Fibroblast of skin of back (primary cell): ENCODE measurements around the gene MYO5B.
"Not testable (repeated sequence)": the region's sequence is repeated elsewhere in the genome, so short reads cannot be mapped to it uniquely, and the experiment has no call there.

ENCODE experiments used
- DNase-seq: peaks from one replicate; pipeline ENCODE4 v3.0.0-alpha.2; 2013

MYO5B gene

DNA sequence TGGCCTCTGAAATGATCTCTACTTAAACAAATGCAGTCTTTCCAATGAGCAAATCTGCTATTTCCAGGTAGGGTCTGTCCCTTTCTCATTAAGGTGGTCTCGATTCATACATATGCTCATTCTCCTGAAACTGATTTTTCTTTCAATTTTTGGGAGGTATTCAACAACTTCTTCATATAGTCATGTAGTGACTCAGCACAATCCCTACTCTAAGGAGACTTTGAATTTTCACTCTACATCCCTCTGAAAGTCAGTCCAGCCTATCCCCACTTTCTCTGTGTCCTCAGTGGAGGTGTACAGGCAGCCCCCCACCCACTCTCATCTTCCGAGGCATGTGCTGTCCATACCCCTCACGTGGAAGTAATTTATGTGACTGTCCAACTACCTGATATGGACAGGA is 281.7 kb downstream of the MYO5B start:
- no peak for DNase-seq

DNA sequence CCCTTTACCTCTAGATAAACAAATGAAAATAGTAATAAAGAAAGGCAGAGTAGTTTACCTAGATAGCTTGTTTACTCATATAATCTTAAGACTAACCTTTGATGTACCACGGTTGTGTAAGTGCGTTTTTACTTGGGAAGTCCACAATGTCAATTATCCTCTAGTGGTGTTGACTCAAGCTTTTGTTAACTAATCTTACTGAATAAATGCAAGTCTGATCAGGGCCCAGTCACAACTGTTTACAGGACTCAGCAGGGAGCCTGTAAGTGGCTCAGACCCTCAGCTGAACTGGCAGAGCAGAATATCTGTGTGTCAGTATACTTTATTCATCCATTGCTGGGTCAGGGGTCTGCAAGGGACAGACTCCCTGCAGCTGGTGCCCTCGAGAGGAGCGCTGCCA is 283.5 kb downstream of the MYO5B start:
- DNase-seq = no peak

DNA sequence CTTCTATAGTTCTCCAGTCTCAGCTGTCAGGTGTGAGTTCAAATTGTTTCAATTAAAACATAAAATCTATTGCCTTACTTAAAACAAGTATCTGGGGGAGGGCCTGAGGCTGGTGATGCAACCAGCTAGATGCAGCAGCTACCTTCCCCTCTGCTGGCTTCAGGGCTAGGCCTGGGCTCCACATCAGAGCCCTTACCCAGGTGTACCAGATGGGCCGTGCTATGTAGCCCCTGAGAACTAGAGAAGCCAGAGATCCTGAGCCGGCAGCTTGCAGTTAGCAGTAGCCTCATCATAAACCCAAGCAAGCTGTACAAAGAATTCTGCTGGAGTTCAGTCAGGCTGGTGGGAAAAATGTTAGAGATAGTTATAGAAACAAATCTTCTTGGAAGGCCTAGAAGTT is 284.0 kb downstream of the MYO5B start:
- DNase-seq = no peak

DNA sequence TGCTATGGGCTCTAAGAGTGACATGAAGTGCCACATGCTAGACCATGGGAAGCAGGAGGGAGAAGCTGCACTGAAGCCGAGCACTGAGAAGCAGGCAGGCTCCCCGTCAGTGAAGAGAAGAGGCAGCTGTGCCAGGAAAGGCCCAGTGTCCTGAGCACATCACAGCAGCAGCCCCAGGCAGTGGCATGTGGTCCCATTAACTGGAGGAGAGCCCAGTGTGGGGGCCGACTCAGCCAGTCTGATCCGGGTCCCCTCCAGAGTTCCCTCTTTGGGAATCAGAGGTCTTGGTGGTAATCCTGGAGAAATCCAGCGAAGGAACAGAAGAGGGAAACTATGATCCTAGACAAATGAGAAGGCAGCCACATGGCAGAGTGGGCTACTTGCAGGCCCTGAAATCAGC is 284.9 kb downstream of the MYO5B start:
- DNase-seq = no peak

DNA sequence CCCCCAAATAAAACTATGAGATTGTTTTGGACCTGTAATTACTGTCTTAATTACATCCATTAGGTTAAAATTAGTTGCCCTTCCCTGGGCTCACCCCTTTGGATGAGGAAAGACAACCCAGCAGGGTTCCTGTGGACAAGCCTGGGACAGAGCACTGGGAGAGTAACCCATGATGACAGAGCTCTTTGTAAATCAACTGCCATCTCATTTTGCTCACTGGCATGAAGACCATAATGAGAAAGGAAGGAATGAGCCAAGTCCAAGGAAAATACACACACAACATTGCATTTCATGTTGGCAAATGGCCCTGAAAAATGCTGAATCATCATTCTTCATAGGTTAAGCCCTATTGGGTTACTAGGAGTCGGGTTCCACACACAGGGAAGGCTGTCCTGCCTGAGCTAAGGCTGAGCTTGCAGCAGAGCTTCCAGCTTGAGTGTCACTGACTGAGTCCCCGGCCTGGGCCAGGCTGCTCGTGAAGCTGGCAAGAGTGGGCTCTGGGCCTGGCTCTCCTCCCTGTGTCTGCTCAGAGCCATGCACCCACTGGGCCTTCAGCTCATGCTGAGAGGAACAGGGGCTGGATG is 287.5 kb downstream of the MYO5B start:
- no peak for DNase-seq

DNA sequence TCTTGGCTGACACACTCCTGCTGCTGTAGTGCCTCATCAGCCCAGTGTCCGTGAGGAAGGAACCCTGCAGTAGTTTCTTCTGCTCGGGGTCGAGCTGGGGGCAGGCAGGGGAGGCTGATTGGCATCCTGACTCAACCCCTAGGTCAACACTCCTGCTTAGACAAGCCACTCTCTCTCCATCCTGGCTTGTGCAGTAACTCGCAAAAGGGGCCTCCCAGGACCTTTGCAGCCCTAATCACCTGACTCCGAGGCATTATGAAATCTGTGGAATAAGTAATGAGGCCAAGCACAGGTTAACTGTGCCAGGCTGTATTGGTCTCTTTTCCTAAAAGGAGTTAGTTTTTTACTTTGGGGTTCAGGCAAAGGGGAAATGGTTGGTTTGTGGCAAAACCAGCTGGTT is 289.2 kb downstream of the MYO5B start:
- DNase-seq = no peak

DNA sequence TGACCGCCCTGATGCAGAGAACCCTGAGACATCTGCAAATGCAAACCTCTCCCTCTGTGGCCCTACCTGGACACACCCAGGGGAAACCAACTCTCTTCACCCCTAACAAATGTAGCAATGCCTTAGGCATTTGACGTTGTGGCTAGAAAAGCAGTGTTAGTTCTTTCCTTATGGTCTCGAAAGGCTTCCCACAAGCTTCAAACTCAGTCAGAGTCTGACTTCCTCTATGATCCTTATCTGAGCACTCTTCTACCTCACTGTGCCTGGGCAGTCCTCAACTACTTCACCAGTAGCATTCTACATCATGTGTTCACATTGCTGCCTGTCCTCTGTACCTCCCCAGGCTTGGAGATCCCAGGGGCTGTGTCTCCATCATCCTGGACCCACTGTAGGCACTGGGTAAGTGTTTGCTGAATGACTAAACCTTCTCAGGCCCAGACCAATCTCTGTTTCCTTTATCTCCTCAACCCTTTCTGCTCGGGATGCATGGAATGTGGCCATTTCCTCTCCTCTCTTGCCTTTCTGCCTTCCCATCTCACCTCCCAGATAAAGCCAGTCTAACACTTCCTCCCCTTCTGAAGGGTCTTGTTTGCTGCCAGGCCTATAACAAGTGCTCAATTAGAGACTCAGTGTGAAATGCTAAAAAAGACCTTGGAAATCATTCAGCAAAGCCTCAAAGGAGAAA is 289.9 kb downstream of the MYO5B start:
- no peak for DNase-seq

DNA sequence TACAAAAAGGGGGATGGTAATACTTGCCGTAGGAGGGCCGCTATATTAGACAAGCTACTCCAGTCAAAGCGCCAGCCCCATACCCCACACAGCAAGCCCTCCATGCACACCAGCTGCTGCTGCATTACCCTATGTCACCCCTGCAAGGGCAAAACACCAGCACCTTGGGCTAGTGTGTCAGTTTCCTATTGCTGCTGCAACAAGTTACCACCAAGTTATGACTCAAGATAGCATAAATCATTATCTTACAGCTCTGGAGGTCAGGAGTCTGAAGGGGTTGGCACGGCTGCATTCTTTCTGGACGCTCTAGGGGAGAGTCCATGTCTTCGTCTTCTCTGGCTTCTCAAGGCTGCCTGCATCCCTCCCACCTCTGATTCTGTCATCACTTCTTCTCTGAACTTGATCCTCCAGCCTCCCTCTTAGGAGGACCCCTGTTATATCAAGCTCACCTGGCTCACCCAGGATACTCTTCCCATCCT is 293.0 kb downstream of the MYO5B start:
- DNase-seq = no peak

DNA sequence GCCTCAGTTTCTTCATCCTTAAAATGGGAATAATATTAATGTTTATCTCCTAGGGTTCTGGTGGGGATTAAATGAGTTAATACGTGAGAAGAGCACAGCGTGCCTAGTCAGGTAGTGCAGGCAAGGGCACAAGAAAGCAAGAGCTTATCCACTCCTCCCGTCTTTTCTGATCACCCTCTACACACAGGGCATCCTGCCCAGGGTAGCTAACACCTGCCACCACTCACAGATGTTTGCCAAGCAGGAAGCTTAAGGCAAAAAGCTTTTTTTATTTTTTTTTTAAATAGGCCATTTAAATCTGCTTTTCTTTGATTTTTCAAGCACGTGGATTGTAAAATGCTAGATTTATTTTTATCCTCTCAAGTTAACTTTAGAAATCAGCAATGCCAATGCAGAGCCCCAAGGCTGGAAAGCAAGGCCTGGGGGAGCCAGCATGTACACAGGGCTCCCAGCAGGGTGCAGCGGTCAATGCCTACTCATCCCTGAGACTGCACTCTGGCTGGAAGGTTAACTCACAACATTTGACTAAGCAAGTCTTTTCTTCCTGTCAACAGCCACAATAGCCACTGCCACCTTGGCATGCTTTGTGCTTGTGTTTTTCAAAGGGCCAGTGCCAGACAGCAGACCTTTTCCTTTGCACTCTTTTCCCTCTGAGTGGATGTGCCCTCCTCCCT is 295.2 kb downstream of the MYO5B start:
- no peak for DNase-seq

DNA sequence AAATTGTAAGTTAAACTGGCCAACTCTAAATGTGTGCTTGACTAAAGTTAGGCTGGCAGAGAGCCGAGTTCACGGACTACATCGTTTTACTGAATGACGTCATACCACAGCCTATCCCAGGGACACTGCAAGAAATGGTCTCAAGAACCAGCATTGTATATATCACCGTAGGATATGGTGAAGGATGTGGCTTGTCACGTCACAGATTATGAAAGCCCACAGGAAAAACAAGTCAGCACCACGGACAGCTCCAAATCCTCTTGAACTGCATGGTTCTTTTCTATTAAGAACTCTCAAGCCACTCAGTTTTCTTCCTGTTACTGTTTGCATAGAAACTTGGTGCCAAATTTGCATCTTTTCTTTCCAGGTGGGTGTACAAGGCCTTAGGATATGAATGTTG is 296.5 kb downstream of the MYO5B start:
- peak; percentile 72 for DNase-seq

DNA sequence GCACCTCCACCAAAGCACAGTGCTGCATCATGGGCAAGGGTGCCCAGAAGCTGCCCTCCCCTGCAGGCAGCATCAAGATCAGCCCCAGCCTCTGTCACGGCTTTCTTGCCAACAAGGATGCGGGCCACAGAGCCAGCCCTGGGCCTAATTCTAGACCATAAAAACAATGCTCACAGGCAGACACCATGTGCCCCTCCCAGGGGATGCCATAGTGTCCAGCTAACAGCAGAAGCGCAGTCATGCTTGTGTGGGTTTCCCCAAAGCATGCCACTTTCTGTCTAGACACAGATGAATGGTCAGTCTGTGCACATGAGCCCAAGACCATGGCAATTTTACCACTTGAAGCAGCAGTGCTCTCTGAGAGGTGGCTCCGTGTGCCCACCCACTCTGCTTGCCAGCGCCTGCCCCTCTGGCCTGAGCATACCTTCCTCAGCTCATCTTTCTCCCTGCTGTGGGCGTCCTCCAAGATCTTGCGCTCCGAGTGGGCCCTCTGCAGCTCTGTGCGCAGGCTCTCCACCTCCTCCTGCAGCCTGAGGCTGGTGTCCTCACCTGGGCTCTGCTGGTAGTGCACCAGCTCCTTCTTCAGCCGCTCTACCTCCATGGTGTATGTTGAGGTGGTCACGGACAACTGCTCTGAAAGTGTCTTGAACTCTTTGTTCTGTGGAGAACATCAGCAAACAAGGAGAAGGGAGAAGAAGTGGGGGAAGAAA is 300.3 kb downstream of the MYO5B start:
- DNase-seq = no peak

DNA sequence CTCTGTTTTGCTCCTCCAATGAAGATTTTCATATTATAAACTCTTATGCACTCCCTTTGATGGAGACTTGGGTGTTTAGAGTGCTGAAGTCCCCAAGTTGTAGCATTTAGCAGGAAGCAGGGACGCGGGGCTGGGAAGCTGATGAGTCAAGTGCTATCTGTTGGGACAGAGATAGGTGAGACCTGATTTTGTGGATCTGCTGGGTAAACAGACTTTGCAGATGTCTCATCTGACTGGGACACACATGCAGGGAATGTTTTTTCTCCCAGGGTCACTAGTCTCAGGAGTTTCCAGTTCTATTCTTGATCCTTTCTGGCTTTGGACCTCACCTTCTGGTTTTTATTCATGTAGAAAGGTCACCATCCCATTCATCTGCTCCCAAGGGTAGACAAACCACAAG is 301.9 kb downstream of the MYO5B start:
- no peak for DNase-seq

DNA sequence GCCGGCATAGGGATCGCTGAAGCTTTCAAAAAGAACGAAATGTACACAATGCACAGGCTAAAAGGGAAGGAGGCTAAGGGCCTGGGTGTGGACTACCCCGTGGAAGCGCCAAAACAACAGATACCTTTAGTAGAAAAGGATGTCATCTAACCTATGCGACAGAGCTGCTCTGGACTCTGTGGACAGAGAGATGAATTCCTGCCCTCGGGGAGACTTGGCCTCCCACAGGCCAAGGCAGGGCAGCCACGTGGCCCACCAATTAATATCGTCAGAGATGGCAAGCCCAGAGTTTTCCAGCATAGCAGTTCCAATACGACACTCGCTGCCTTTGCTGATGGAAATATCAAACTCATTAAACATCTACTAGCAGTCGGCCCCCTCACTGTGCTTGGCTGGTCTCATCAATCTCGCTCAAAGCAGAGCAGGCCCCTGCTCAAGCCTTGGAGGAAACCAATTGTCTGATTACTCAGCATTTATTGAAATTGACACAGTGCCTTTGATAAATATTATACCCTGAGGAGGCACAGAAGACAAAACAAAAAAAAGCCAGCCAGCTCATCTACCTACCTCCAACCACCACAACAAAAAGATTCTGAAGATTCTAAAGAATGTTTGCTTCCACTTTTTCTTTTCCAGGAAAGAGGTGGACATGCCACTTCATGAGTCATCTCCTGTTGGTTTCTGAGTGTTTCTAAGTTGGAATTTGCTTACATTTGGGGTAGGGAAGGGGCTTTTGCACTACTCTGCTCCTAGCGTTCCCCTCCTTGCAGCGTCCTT is 302.6 kb downstream of the MYO5B start:
- peak; percentile 23 for DNase-seq

DNA sequence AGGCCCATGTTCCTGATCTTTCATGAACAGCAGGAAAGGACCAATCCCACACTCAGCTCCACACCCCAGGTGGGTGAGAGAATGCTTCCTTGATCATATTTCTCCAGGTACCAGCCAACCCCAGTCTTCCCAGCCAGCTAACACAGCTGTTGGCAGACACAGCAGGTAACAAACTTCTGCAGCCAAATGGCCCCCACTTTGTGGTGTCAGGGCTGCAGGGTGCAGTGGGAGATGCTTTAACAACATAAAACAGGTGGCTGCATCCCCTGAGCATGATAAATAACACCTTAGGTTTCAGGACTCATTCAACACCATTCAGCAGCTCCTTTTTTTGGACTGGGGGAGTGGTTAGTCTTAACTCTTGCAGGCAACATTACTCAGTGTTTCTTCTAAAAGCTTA is 304.9 kb downstream of the MYO5B start:
- DNase-seq = no peak

DNA sequence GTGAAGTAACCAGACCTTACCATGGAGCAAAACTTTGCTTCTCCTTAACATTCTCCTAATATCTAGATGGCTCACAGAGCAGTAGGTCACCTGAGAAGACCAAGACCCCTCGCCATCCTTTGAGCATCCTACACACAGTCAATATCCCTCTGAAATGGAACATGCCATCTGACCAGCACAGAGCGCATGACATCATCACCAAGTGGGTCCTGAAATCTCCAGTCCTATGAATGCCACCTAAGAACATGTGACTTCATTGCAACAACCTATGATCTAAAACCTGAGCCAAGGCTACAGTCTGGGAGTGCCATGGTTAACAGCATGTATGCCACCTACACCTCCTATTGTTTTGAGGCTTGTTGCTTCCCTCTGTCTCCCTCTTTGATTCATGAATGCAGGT is 305.4 kb downstream of the MYO5B start:
- DNase-seq = not testable (repeated sequence)

DNA sequence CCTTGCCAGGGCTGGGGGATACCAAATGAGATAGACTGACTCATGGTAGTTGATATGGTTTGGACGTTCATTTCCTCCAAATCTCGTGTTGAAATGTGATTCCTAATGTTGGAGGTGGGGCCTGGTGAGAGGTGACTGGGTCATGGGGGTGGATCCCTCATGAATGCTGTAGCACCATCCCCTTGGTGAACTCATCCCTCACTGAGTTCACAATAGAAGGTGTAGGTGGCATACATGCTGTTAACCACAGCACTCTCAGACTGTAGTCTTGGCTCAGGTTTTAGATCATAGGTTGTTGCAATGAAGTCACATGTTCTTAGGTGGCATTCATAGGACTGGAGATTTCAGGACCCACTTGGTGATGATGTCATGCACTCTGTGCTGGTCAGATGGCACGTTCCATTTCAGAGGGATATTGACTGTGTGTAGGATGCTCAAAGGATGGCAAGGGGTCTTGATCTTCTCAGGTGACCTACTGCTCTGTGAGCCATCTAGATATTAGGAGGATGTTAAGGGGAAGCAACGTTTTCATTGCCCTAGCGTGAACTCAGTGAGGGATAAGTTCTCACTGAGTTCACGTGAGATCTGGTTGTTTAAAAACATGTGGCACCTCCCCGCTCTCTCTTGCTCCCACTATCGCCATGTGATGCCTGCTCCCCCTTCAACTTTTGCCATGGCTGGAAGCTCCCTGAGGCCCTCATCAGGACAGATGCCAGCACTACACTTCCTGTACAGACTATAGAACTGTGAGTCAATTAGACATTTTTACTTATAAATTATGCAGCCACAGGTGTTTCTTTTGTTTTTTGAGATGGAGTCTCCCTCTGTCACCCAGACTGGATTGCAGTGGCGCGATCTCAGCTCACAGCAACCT is 307.8 kb downstream of the MYO5B start:
- DNase-seq = no peak

DNA sequence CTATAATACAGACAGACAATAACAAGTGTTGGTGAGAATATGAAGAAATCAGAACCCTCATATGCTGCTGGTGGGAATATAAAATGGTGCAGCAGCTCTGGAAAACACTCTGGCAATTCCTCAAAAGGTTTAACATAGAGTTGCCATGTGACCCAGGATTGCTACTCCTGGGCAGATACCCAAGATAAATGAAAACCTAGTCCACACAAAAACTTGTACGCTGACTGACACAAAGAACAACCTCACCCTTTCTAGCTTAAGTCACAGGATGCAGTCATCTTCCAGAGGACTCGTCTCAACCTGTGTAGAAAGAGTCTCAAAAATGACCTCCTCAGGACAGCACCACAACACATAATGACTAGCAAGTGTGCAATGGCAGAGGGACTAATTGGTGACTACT is 310.0 kb downstream of the MYO5B start:
- no peak for DNase-seq

DNA sequence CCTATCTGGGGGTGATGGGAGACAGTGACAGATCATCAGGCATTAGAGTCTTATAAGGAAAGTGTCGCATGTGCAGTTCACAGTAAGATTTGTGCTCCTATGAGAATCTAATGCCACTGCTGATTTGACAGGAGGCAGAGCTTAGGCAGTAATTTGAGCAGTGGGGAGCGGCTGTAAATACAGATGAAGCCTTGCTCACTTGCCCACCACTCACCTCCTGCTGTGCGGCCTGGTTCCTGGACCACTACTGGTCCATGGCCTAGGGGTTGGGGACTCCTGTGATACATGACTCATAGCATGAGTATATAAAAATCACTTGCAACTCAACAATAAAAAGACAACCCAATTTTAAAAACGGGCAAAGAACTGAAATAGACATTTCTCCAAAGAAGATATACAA is 310.5 kb downstream of the MYO5B start:
- no peak for DNase-seq

DNA sequence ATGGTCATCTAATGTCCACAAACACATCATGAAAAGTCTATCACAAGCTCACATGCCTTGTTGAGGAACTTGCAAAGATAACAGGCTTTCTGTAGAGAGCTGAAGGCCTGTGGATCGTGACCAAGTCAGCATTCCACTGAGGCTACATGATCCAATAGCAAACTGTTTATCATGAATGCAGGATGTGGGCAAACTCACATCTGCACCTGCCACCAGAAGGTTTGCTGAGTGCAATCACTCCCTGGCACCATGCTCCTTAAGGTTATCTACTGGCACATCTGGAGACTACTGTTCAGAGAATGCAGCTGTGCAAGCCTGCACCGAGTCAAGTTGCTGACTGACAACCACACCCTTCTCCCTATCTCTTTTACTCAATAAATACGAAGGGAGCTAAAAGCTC is 314.3 kb downstream of the MYO5B start:
- no peak for DNase-seq

DNA sequence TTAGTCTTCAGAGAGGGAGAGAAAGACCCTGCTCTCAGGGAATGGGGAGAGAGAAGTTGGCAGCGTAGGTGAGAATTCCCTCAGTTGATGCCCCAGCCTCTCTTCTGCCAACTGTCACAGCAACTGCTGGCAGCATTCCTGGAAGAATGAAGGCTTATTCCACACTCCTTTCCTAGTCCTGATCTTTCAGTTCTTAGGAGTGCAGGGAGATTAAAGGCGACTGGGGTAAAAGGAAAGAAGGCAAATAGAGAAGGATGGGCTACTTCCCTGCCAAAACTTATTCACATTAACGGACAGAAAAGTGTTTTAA is 315.7 kb downstream of the MYO5B start:
- no peak for DNase-seq

DNA sequence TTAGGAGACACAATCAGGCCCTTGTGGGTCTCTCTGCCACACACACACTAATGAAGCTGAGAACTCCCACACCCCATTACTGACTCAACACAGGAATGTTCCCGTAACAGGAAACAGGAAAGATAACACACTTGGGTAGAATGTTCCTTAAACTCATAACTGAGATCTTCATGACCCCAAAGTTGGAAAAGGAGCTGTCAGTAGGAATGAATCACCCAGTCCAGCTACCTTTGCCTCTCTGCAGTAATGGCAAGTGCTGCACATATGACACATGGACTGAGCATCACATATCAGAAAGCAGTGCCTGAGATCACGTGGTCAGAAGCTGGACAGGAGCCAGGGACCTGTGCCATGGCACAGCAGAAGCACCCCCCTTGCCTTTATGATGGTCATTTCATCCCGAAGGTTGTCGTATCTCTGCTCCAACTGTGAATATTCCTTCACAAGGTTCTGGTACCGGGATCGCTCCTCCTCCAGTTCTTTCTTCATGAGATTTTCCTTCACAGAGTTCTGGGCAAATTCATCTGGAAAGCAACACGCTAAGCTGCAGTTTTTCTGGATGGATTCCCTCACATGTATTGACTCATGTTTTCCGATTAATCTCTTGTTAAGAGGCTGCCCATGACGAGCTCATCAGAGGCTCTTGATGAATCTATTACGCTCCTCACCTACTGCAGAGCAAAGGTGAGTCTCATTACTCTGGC is 316.2 kb downstream of the MYO5B start:
- DNase-seq = no peak
